NCI-H1417 (cell line): ENCODE results near the gene DUSP11.
"Not testable (repeated sequence)": the region's sequence is repeated elsewhere in the genome, so short reads cannot be mapped to it uniquely, and the experiment has no call there.

Experiments used
- DNase-seq, 3 experiments: peaks; one replicate each; lab custom pipeline; 2025; lab: John Stamatoyannopoulos, UW

DUSP11 gene

DNA sequence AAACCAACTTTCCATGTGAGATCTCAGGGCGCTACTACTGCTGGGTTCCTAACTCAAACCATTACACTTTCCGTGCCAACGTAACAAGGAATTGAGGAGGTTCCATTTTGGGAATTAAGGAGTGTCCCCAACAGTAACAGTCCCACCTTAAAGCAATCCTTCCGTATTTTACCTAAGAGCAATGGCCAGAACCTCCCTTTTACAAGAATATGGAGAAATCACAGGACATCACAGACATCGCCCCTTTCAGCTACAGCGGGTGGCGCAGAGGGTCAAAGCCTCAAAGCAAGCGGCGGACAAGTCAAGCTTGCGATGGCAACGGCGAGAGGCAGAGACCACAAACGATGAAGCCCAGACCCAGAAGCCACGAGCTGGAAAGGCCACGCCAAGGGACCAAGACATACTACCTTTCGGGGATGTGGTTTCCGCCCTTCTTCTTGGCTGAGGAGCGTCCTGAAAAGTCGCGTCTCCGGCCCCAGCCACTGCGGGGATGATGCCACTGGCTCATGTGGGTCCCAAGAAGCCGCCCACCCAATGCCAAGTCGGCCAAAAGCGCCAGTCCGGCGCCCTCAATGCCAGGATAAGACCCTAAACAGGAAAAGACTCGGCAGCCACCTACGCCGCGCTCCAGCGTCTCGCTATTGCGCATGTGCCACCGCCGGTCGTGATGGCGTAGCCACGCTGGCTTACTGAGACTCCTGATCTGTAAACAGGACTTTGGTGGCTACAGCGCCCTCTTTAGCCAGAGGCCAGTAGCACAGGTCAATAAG lies at the start of gene DUSP11:
DUSP11 (minus strand) TSS at position 637 of the 770 bp plus-strand sequence; CDS start at position 508, 129 bp downstream.
- DNase-seq = peak; percentile 91 to 99 (median 98)

DNA sequence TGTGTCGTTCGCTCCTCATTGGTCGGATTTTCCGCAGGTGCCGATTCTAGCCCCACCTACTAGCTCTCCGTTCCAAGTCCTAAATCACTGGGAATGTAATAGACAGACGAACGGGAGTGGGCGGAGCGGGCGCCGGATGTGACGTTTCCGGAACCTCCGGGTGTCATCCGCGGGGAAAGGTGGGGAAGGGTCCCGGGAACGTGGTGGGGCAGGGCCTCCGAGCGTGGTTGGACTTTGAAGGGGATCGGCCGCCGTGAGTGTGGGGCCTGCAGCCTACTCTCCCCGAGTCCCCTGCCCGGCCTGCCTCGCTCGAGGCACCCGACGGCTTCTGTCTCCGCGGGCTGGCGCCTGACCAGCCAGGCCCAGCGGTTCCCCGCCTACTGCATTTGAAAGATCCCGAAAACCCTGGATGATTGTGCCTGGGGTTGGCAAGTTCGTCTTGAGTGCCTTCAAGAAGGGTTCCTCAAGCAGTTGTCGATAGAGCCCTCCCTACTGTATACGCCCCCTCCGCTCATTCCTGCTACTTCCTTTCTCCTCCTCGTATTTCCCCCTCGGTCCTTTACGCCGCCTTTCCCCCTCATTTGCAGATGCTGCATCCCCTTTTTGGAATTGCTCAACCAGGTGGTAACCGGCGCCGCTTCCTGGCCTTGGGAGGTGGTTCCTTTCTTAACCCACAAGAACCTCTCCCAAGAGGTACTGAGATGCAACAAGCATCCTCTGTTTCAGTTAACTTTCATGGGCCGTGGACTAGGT lies 49.1 kb upstream of the DUSP11 start, which contains the start of gene STAMBP:
STAMBP (plus strand) TSS at position 144 of the 753 bp plus-strand sequence. CDS start 1,896 bp downstream, outside the sequence.
- peak; percentile 88 to 99 (median 95) for DNase-seq

DNA sequence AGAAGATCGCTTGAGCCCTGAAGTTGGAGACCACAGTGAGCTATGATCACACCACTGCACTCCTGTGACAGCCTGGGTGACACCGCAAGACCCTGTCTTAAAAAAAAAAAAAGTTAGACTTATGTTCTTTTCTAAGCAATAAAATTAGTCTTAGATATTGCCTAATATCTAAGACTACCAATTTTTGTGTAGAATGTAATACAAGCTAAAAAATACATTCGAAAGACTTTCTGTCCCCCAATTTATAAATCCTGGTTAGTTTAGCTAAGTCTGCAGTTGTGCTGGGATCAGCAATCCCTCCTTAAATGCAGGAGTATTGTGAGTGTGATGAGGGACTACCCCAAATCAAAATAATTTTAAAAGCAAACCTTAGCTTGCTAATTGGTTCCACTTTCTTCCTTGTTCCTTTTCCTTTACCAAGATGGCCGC lies 48.5 kb upstream of the DUSP11 start:
- DNase-seq = no peak

DNA sequence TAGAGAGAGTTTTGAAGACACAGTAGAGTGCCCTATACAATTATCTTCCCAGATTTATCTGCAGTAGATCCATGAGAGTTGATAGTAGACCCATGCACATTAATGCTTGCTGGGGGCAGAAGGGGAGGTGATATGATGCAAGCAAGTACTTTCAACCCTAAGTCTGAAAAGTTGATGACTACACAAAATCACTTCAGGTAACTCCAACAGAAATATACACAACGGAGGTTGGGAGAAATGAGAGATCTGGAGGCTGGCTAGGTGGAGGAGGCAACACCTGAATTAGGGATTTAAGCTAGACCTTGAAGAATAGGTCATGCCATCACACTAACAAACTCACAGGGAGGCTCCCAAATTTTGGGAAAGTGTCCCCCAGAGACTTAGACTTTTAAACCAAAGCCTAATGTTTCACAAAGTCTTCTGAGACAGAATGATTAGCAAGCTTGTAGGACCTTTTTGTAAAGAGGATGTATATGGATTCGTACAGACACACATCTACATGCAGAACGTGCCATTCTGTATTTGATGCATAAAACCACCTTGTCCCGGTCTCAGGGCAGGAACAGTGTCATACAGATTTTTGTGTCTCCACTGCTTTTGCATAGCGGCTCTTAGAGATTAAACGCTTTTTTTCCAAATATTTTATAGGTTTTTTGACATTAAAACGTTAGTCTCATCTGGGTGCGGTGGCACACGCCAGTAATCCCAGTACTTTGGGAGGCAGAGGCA lies 47.9 kb upstream of the DUSP11 start:
- no peak for DNase-seq

DNA sequence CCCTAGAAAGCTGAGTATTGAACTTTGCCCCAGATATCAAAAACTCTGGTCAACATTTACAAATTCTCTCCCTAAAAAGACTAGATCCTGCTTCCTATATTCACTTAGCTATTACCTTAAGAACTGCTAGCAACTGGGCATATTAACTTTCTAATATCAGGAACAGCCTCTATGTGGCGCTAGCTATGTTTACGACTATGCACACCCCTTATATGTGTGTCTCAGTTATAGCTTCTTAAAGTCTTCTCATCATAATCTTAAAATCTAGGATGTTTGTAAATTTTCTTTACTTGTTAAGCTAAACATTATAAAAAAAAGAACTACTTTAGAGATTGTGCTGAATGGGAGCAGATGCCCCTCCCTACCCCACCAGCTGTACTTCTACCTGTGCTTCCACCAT lies 47.1 kb upstream of the DUSP11 start:
- DNase-seq = peak in 2 of 3 experiments; percentile 1 to 18

DNA sequence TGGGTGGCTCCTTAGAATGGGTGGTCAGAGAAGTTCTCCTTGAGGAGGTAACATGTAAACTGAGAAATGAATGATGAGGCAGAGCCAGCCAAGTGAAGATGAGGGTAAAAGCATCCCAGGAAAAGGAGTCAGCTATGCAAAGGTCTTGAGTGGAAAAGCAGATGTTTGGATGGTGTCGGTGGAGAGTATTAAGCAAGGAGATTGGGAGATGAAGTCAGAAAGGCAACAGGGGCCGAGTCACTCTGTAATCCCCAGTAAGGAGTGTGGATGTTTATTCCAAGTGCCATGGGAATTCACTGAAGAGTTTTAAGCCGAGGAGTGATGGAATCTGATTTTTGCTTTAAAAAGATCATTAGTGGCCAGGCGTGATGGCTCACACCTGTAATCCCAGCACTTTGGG lies 45.5 kb upstream of the DUSP11 start:
- no peak for DNase-seq

DNA sequence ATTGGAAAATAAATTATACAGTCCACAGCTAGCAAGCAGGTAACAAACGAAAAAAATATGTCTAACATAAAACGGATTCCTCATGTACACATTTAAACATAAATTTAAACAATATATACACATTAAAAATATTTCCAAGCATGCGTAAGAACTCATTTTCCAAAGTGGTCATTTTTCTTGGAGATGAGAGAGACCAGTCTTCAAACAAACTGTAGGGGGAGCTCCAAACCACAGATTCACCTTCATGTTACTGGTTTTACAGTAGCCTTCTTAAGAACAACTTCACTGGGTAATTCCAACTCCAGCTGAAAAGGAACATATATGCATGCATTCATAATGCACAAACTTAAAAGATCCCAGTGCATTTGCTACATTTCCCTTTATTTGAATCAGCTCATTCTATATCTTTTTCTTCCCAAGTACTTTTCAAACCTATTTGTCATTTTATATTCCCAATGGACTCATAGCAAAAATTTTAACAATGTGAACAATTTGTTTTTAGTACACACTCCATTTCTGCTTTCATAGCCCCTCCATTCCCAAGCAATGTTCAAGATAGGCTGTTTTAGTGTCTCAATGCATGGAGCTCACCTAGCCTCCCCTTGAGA lies 44.1 kb upstream of the DUSP11 start:
- DNase-seq = peak; percentile 47 to 87 (median 48)

DNA sequence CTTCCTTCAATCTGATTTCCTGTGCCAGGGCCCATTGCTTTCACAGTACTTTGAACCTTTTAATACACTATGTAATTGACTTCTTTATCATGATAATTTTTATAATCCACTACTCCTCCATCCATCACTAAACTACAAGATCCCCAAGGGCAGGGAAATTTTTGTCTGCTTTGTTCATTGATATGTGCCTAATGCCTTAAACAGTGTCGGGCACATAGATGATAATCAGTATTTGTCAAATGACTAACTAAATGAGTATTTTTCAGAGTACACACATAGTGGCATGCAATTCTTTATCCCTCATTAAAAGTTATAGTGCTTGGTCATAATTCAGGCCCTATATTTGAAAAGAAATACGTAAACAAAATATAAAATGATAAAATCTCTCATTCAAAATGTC lies 43.5 kb upstream of the DUSP11 start:
- DNase-seq = no peak

DNA sequence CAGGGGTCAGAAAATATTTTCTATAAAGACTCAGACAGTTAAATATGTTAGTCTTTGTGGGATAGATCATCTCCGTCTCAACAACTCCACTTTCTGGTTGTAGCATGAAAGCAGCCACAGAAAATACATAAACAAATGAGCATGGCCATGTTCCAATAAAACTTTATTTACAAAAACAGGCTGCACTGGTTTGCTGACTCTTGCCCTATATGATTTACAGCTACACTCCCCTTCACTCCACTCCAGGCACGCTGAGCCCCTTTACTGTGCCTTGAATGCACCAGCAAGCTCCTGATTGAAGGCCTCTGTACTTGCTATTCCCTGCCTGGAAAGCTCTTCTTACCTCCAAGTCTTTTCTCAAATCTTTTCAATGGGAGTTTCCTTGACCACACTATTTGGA lies 43.1 kb upstream of the DUSP11 start:
- DNase-seq = no peak

DNA sequence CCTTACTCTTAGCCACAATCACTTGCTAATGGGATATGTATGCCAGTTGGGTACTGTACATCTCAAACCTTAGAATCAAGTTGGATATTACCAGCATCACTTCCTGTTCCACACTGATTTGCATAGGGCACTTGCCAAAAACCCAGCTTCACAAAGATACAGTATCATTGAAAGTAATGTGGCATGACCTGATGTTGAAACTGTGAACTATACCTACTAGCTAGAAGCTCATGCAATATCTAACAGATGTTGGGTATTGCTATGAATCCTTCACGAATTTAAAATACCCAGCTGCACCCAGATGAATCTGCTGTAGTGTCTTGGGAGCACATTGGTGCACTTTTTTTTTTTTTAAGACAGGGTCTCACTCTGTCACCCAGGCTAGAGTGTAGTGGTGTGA lies 42.4 kb upstream of the DUSP11 start:
- DNase-seq = no peak

DNA sequence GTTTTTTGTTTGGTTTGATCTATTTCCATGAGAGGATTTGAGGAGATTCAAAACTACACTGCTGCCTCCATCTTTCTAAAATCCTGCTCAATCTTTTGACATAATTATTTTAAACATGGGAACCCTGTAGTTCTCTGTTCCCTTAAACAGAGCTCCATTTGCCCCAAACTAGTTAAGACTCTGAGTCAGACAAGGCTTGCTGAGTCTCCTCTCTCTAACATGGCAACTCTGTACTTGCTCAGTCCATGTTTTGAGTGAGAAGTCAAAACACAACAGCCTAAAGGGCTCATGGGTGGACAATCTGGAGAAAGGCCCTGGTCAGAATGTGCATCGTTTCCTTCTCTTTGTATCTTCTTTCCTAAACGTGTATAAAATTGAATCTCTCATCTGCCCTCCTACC lies 41.8 kb upstream of the DUSP11 start:
- no peak for DNase-seq

DNA sequence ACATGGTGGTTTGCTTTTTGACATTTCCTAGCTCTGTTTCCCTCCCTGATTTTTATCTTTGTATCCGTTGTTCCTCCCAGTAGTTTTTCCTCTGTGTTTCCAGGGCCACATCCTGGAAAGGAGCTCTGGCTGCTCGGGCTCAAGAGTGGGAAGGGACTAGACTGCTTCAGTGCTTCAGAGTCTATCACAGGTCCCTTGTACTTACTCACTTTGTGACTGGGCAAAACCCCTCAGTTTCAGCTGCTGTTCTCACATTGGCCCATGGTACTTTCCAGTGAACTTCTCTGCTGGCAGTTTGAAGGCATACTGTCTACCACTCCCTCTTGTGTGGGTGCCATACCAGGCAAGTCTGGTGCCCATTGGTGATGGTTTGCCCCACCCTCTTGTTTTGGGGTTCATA lies 41.3 kb upstream of the DUSP11 start:
- DNase-seq = no peak

DNA sequence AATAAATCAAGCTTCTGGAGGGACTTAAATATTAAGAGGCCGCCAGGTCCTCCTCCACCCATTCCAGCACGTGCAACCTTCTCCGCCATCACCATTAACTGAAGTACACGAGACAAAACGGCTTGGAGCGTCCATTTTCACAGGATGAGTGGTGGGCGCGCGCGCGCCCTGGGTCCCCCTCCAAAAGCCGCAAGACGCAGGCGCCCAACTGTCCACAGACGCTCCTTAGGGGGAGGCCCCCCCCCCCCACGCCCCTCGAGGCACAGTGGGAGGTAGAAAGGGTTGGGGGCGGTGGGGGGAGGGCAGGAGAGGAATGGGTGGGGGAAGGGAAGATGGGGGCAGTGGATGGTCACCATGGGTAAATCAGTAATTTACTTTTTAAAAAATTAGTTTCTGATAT lies 38.4 kb upstream of the DUSP11 start:
- DNase-seq = no peak

DNA sequence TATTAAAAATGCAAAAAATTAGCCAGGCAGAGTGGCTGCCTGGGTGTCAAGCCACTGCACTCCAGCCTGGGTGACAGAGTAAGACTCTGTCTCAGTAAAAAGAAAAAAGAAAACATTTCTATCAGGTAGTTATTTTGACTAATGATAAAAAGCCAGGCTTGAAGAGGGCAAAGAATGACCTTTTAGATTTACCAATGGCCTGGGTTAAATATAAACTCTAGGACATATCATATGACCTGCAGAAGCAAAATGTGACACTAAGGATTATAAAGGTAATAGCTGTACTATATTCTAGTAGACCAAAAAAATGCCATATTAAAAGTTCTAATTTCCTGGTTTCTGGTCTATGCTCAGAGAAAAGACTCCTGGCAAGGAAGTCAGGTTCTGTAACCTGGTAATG lies 32.7 kb upstream of the DUSP11 start:
- DNase-seq = no peak

DNA sequence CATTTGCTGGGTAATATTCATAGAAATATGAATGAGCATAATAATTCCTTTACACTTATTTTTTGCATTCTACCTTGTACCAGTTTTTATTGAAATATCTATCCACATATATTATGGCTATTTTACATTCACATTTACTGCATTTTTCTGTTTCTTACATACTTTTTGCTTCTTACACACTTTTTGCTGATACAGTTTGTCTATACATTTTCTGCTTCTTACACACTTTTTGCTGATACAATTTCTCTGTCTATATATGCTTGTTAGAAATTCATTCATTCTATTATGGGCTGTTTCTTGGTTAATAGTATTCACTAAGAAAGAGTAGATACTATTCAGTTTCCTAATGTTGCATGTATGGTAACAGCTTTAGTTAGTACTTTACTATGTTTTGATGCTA lies 32.0 kb upstream of the DUSP11 start:
- DNase-seq = no peak

DNA sequence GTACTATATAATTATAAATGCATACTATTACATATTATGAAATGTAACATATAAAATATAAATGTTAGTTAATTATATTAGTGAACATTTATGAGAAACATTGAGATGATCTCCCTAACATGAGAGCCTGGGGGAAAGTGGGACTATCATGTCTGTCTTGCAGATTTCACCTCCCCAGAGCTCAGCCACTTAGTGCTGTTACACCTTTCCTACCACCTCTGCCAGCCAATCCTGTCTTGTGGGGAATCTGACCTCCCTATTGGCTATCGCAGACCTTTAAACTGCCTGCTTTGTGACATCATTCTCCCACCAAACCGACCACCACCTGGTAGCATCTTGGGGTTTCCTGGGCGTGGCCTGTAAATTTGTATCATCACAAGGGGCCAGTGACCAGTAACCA lies 4.0 kb upstream of the DUSP11 start, which contains the start of gene C2orf78:
C2orf78 (plus strand) TSS at position 301 of the 400 bp plus-strand sequence. CDS start 127 bp downstream, outside the sequence.
- DNase-seq = not testable (repeated sequence)

DNA sequence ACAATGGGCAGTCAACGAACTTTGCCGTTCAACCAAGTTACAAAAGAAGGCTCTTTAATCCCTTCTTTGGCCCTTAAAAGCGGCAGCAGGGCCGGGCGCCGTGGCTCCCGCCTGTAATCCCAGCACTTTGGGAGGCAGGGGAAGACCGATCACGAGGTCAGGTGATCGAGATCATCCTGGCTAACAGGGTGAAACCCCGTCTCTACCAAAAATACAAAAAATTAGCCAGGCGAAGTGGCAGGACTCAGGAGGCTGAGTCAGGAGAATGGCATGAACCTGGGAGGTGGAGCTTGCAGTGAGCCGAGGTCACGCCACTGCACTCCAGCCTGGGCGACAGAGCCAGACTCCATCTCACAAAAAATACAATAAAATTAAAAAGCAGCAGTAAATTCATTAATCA lies 3.5 kb upstream of the DUSP11 start:
- not testable (repeated sequence) for DNase-seq

DNA sequence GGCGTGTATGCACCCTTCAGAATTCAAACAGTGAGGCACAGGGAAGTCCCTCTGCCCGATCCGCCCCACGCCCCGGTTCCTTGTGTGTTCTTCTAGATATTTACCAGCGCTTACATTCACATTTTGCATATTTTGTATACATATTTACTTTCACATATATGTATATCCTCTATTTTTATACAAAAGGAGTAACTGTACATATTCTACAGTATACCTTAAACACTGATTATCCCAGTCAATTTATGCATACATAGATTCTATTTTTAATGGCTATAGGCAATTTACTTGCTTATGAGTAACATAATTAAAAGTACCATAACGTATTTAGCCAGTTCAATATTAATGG lies 307 bp upstream of the DUSP11 start:
- DNase-seq = no peak

DNA sequence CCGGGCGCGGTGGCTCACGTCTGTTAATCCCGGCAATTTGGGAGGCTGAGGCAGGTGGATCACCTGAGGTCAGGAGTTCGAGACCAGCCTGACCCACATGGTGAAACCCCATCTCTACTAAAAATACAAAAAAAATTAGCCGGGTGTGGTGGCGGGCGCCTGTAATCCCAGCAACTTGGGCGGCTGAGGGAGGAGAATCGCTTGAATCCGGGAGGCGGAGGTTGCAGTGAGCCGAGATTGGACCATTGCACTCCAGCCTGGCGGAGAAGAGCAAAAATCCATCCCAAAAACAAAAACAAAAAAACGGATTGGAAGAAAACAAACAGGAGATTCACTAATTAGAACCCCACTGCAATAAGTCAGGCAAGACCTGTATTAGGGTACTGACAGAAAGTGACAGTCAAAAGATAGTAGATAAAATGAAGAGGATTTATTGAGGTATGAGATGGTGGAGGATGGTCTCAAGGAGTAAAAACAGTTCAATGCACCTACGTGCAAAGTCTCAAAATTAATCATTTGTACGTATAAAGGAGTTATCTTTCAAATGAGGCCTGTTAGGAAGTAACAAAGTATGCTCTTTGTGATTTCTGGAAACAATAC lies 936 bp downstream of the DUSP11 start:
- not testable (repeated sequence) for DNase-seq

DNA sequence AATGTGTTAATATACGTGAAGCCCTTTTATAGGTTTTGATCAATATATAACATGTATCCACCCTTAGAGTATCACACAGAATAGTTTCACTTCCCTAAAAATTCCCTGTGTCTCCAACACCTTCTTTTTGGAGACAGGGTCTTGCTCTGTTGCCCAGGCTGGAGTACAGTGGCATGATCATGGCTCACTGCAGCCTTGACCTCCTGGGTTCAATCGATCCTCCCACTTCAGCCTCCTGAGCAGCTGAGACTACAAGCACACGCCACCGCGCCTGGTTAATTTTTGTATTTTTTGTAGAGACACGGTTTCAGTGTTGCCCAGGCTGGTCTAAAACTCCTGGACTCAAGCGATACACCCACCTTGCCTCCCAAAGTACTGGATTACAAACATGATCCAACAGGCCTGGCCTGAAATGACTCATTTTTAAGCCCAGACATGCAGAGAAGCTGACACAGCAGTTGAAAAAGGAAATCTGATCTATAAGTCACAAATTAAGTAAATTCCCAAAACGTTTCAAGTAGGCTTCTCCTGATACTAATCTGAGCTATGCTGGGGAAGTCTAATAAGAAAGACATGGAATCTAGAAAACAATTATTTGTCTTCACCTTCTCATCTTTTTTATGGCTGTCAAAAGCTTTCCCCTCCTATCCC lies 2.9 kb downstream of the DUSP11 start:
- no peak for DNase-seq

DNA sequence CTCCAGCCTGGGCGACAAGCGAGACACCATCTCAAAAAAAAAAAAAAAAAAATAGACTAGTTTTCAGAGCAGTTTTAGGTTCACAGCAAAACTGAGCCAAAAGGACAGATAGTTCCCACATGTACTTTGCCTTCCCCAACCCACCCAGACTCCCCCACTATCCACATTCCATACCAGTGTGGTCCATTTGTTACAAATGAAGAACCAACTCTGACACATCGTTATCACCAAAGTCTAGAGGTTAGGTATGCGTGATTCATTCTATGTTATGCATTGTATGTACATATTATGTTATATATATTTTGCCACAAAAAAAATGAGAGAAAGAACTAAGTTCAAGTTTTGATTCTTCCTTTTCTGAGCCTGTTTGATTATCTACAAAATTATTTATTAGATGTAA lies 3.5 kb downstream of the DUSP11 start:
- DNase-seq = no peak
